HCT116 (cell line): ENCODE results near the gene THOC1. TPM values are rescaled to one million over a fixed set of nuclear protein-coding genes. Genes with fewer than 3 reads are reported as not detected.

Experiments
- ATAC-seq: fragments of 200-7000 bp; cut with Tn5 transposase; 2 replicates; pipeline ENCODE4 v1.9.1; 2020; ENCODE audit warnings: mild to moderate bottlenecking, moderate library complexity
- BruUV-seq: library from RNA; stranded (reverse); fragments of 400-500 nt; replicated peaks from 2 replicates; lab custom pipeline; 2021; lab: Mats Ljungman, UMichigan
- CTCF ChIA-PET: fragments of 300-600 bp; sonication (Branson Sonifier 250); formaldehyde crosslinking; loops from one replicate; lab custom pipeline; 2021; ENCODE audit warnings: antibody characterized with exemption; lab: Charles Lee
- POLR2A ChIA-PET: fragments of 300-600, 350-600 bp; sonication (Branson Sonifier 250); formaldehyde crosslinking; loops from one replicate; lab custom pipeline; 2021; ENCODE audit warnings: antibody characterized with exemption; lab: Charles Lee
- RAD21 ChIA-PET, 2 experiments: fragments of 300-600 bp; sonication (Branson Sonifier 250); formaldehyde crosslinking; loops; one replicate each; lab custom pipeline; 2023; ENCODE audit warnings: low total read pairs in 2 of 2; ENCODE audit not compliant: uncharacterized antibody in 2 of 2, unreplicated experiment in 2 of 2, low non-redundant PET in 1 of 2; lab: Charles Lee
- DNase-seq: peaks from one replicate; pipeline ENCODE4 v3.0.0-alpha.2; 2010; ENCODE audit warnings: low read depth, low spot score
- H2AFZ ChIP-seq: fragments of 200-600 bp; shearing (Covaris generic), sonication (generic); 2 replicates; pipeline ENCODE4 v1.6.1; 2017; ENCODE audit warnings: low read depth, mixed run types, mixed read lengths, antibody characterized with exemption, low read length; ENCODE audit not compliant: poor library complexity, severe bottlenecking
- H3K27ac ChIP-seq: 2 replicates; pipeline ENCODE4 v1.5.1; 2012; ENCODE audit warnings: low read depth, low read length
- H3K27me3 ChIP-seq: fragments of 200-600 bp; sonication (generic); 2 replicates; pipeline ENCODE4 v1.6.1; 2016; ENCODE audit warnings: mixed run types, low read length, mixed read lengths; ENCODE audit not compliant: insufficient read depth
- H3K36me3 ChIP-seq, 2 experiments: fragments of 200-500 bp in 1 of 2; fragments of 200-600 bp in 1 of 2; sonication (Bioruptor generic) in 1 of 2; sonication (generic) in 1 of 2; 2 replicates each; pipeline versions ENCODE4 v1.5.1 to v1.6.1; 2014 to 2016; ENCODE audit warnings: low read length in 2 of 2, inconsistent platforms in 1 of 2, mixed read lengths in 1 of 2, mixed run types in 1 of 2; ENCODE audit not compliant: insufficient read depth in 2 of 2, control insufficient read depth in 1 of 2
- H3K4me1 ChIP-seq, 2 experiments: fragments of 200-600 bp in 1 of 2; sonication (generic) in 1 of 2; 2 replicates each; pipeline versions ENCODE4 v1.5.1 to v1.6.1; 2012 to 2017; ENCODE audit warnings: low read length in 2 of 2, inconsistent platforms in 1 of 2, mild to moderate bottlenecking in 1 of 2, mixed read lengths in 1 of 2, mixed run types in 1 of 2, moderate library complexity in 1 of 2; ENCODE audit not compliant: insufficient read depth in 2 of 2, control insufficient read depth in 1 of 2
- H3K4me2 ChIP-seq: fragments of 200-600 bp; sonication (generic); 2 replicates; pipeline ENCODE4 v1.6.1; 2017; ENCODE audit warnings: mixed run types, low read length, mixed read lengths
- H3K4me3 ChIP-seq, 2 experiments: fragments of 200-600 bp in 1 of 2; sonication (generic) in 1 of 2; replicated peaks in 1 of 2; 2 replicates each; pipeline ENCODE4 v1.5.1; 2011 to 2016; ENCODE audit warnings: low read length in 2 of 2, control low read depth in 1 of 2, low read depth in 1 of 2, mild to moderate bottlenecking in 1 of 2, mixed read lengths in 1 of 2, mixed run types in 1 of 2
- H3K79me2 ChIP-seq: fragments of 200-600 bp; sonication (generic); 2 replicates; pipeline ENCODE4 v1.6.1; 2017; ENCODE audit warnings: mild to moderate bottlenecking, mixed run types, low read length, moderate library complexity, mixed read lengths; ENCODE audit not compliant: insufficient read depth
- H3K9ac ChIP-seq: fragments of 200-600 bp; sonication (generic); 2 replicates; pipeline ENCODE4 v1.6.1; 2016; ENCODE audit warnings: low read length, mixed read lengths
- H3K9me2 ChIP-seq: fragments of 200-600 bp; sonication (generic), shearing (Covaris generic); 2 replicates; pipeline ENCODE4 v1.6.1; 2017; ENCODE audit warnings: mixed run types, mild to moderate bottlenecking, moderate library complexity; ENCODE audit not compliant: insufficient read depth
- H3K9me3 ChIP-seq, 2 experiments: fragments of 200-500 bp in 1 of 2; fragments of 200-600 bp in 1 of 2; sonication (Bioruptor generic) in 1 of 2; sonication (generic) in 1 of 2; 2 replicates each; pipeline ENCODE4 v1.6.1; 2014 to 2017; ENCODE audit warnings: low read length in 2 of 2, mixed read lengths in 2 of 2, inconsistent platforms in 1 of 2, low read depth in 1 of 2, mild to moderate bottlenecking in 1 of 2, mixed run types in 1 of 2, moderate library complexity in 1 of 2; ENCODE audit not compliant: control insufficient read depth in 1 of 2, insufficient read depth in 1 of 2
- H4K20me1 ChIP-seq: fragments of 200-600 bp; sonication (generic), shearing (Covaris generic); 2 replicates; pipeline ENCODE4 v1.6.1; 2017; ENCODE audit warnings: mixed run types, mild to moderate bottlenecking, moderate library complexity; ENCODE audit not compliant: insufficient read depth
- CBX3 ChIP-seq: IDR thresholded peaks from 2 replicates; pipeline ENCODE4 v1.6.1; 2012; ENCODE audit warnings: low read depth
- CEBPB ChIP-seq: IDR thresholded peaks from 2 replicates; pipeline ENCODE4 v1.6.1; 2012; ENCODE audit warnings: low read depth
- CTCF ChIP-seq, 3 experiments: fragments of 200-600 bp in 1 of 3; sonication (generic) in 1 of 3; IDR thresholded peaks in 2 of 3; conservative IDR thresholded peaks in 1 of 3; 2 replicates each; pipeline ENCODE4 v1.5.1; 2012 to 2017; ENCODE audit warnings: low read depth in 2 of 3, low read length in 2 of 3, antibody characterized with exemption in 1 of 3, borderline replicate concordance in 1 of 3, control low read depth in 1 of 3, mild to moderate bottlenecking in 1 of 3, mixed read lengths in 1 of 3, mixed run types in 1 of 3, moderate library complexity in 1 of 3; ENCODE audit not compliant: insufficient read depth in 1 of 3
- EGR1 ChIP-seq: IDR thresholded peaks from 2 replicates; pipeline ENCODE4 v1.6.1; 2012; ENCODE audit warnings: low read depth
- ELF1 ChIP-seq: IDR thresholded peaks from 2 replicates; pipeline ENCODE4 v1.6.1; 2012; ENCODE audit warnings: low read depth, borderline replicate concordance
- EZH2 ChIP-seq: fragments of 200-600 bp; sonication (generic); IDR thresholded peaks from 2 replicates; pipeline ENCODE4 v1.6.1; 2017; ENCODE audit warnings: antibody characterized with exemption, mixed run types
- EZH2phosphoT487 ChIP-seq: fragments of 200-600 bp; IDR thresholded peaks from 2 replicates; pipeline ENCODE4 v1.6.1; 2018; ENCODE audit warnings: antibody characterized with exemption, borderline replicate concordance
- FOSL1 ChIP-seq: IDR thresholded peaks from 2 replicates; pipeline ENCODE4 v1.6.1; 2012; ENCODE audit warnings: low read depth
- POLR2A ChIP-seq: IDR thresholded peaks from 2 replicates; pipeline ENCODE4 v1.7.0; 2011; ENCODE audit warnings: borderline replicate concordance; ENCODE audit not compliant: insufficient read depth, insufficient read length; ENCODE audit errors: extremely low read depth
- POLR2AphosphoS5 ChIP-seq: IDR thresholded peaks from 2 replicates; pipeline ENCODE4 v1.6.1; 2011; ENCODE audit warnings: mild to moderate bottlenecking, low read depth, low read length, moderate library complexity
- RAD21 ChIP-seq: IDR thresholded peaks from 2 replicates; pipeline ENCODE4 v1.6.1; 2012; ENCODE audit warnings: low read depth, mild to moderate bottlenecking
- SIN3A ChIP-seq: IDR thresholded peaks from 2 replicates; pipeline ENCODE4 v1.6.1; 2012; ENCODE audit warnings: low read depth
- SP1 ChIP-seq: IDR thresholded peaks from 2 replicates; pipeline ENCODE4 v1.6.1; 2012; ENCODE audit warnings: low read depth
- SRF ChIP-seq: IDR thresholded peaks from 2 replicates; pipeline ENCODE4 v1.6.1; 2012; ENCODE audit warnings: low read depth
- TCF7L2 ChIP-seq: IDR thresholded peaks from 2 replicates; pipeline ENCODE4 v1.7.0; 2011; ENCODE audit warnings: borderline replicate concordance, inconsistent platforms; ENCODE audit not compliant: insufficient read depth, insufficient read length; ENCODE audit errors: extremely low read depth
- YY1 ChIP-seq: IDR thresholded peaks from 2 replicates; pipeline ENCODE4 v1.6.1; 2011; ENCODE audit warnings: low read length, low read depth, moderate library complexity, mild to moderate bottlenecking; ENCODE audit not compliant: insufficient replicate concordance; ENCODE audit errors: extremely low read depth
- ZBTB33 ChIP-seq: IDR thresholded peaks from 2 replicates; pipeline ENCODE4 v1.6.1; 2011; ENCODE audit warnings: mild to moderate bottlenecking, low read length, moderate library complexity; ENCODE audit not compliant: insufficient replicate concordance; ENCODE audit errors: extremely low read depth
- ZNF274 ChIP-seq: fragments of 200-500 bp; sonication (Bioruptor generic); IDR thresholded peaks from 2 replicates; pipeline ENCODE4 v1.6.1; 2014; ENCODE audit warnings: mild to moderate bottlenecking, low read depth, low read length, inconsistent platforms
- intact Hi-C: fragments of 100-400 bp; cut with micrococcal nuclease; formaldehyde crosslinking; loops from 2 replicates; pipeline ENCODE4 v1.10.0; 2022
- total RNA-seq: library from RNA; stranded (reverse); gene quantifications from one replicate; pipeline ENCODE4 v1.2.1, GENCODE V29; 2021; ENCODE audit not compliant: unreplicated experiment
- TF ChIP-seq, protein P1 (sequence below): IDR thresholded peaks from 2 replicates; pipeline ENCODE4 v1.6.1; 2012

The THOC1 gene
- total RNA-seq, 1 experiment from 2014 or later, result 26.0 TPM

- no peak for TF ChIP-seq ELF1
- TF ChIP-seq EZH2, result no peak
- TF ChIP-seq POLR2AphosphoS5, result no peak
- no peak for TF ChIP-seq ZNF274
- no peak for TF ChIP-seq POLR2A
- TF ChIP-seq EZH2phosphoT487, result no peak
These were observed 17.2 kb downstream of the THOC1 start (continued) for GRCh38 chr18:250685-251084.

DNA sequence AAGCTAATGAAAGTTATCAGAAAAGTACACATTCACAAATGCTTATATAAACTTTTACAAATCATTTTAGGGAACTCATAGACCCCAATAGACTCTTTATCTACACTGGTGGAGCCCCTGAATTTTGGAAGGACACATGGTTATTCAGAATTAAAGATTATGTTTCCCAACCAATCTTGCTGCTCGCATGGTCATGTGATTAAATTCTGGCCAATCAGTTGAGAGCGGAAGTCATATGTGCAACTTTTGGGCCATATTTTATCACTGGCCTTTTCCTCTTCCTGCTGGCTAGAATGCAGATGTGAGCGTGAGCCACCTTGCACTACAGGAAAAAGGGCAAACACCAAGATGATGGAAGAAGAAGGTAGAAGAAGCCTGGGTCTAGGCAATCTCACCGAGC, 19.8 kb downstream of the THOC1 start:
- Histone ChIP-seq H3K79me2 (no peaks in the 10 kb centered on the region), H2AFZ (no peak overlapping the region), H3K9me3 (no peaks in the 10 kb centered on the region), H3K9me2 (no peaks in the 10 kb centered on the region), H3K27me3 (no peaks in the 10 kb centered on the region), H3K9ac (no peak overlapping the region), H3K27ac (no peak overlapping the region), H4K20me1 (no peaks in the 10 kb centered on the region), H3K4me3 (no peak overlapping the region), H3K36me3 (peaks cover 9 to 10% of the 10 kb centered on the region in 2 experiments; a peak in 2 of 4 replicates), H3K4me1 (no peaks in the 10 kb centered on the region), H3K4me2 (no peak overlapping the region)
- ATAC-seq (no peak), DNase-seq (no peak)
- ChIA-PET CTCF (no interaction called here), RAD21 (no interaction called here), POLR2A (no interaction called here)
- intact Hi-C loops, result no loop called here
- no TSS peak for BruUV-seq
- TF ChIP-seq POLR2A, result no peak
- no peak for TF ChIP-seq SP1
- no peak for TF ChIP-seq EZH2
- TF ChIP-seq ELF1, result no peak
- no peak for TF ChIP-seq YY1
- TF ChIP-seq CBX3, result no peak
- TF ChIP-seq SRF, result no peak
- TF ChIP-seq ZNF274, result no peak
- TF ChIP-seq CEBPB, result no peak
- TF ChIP-seq EGR1, result no peak
- no peak for TF ChIP-seq POLR2AphosphoS5
- TF ChIP-seq RAD21, result no peak
- no peak for TF ChIP-seq FOSL1
- TF ChIP-seq CTCF (IDR thresholded peaks at IDR 0.05 in 2 of 3, conservative IDR thresholded peaks at IDR 0.05 in 1 of 3; ENCODE audit: borderline replicate concordance in 1 of 3, insufficient read depth in 1 of 3, low read depth in 2 of 3, low read length in 2 of 3), result no peak
- TF ChIP-seq TCF7L2, result no peak
- no peak for TF ChIP-seq SIN3A
- no peak for TF ChIP-seq ZBTB33
- no peak for TF ChIP-seq EZH2phosphoT487
- TF ChIP-seq, protein P1, sequence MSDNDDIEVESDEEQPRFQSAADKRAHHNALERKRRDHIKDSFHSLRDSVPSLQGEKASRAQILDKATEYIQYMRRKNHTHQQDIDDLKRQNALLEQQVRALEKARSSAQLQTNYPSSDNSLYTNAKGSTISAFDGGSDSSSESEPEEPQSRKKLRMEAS, result no peak
